ENCODE data around the gene ING5.

The ING5 gene

DNA sequence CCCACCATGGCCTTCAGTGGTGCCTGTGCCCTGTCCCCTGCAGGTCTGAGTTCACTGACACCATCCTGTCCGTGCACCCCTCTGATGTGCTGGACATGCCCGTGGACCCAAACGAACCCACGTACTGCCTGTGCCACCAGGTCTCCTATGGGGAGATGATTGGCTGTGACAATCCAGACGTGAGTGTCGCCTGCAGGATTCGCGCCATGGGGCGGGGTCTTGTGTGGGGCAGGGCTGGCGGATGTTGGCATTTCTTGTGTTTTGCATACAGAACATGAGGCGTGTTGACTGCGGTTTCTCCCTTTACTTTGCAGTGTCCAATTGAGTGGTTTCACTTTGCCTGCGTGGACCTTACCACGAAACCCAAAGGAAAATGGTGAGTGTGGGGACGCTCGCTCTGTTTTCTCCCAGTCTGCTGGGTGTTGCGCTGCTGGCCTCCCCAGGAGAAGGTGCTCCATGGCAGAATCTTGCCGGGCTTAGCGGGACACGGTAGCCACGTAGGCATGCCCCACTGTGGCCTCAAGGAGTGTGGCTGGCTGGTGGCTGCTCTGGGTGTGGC, 21.1 kb downstream of the ING5 start:
- TF ChIP-seq, protein P1, sequence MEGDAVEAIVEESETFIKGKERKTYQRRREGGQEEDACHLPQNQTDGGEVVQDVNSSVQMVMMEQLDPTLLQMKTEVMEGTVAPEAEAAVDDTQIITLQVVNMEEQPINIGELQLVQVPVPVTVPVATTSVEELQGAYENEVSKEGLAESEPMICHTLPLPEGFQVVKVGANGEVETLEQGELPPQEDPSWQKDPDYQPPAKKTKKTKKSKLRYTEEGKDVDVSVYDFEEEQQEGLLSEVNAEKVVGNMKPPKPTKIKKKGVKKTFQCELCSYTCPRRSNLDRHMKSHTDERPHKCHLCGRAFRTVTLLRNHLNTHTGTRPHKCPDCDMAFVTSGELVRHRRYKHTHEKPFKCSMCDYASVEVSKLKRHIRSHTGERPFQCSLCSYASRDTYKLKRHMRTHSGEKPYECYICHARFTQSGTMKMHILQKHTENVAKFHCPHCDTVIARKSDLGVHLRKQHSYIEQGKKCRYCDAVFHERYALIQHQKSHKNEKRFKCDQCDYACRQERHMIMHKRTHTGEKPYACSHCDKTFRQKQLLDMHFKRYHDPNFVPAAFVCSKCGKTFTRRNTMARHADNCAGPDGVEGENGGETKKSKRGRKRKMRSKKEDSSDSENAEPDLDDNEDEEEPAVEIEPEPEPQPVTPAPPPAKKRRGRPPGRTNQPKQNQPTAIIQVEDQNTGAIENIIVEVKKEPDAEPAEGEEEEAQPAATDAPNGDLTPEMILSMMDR (IDR thresholded peaks at IDR 0.05; ENCODE audit: low read length, missing control alignments), result no peak

DNA sequence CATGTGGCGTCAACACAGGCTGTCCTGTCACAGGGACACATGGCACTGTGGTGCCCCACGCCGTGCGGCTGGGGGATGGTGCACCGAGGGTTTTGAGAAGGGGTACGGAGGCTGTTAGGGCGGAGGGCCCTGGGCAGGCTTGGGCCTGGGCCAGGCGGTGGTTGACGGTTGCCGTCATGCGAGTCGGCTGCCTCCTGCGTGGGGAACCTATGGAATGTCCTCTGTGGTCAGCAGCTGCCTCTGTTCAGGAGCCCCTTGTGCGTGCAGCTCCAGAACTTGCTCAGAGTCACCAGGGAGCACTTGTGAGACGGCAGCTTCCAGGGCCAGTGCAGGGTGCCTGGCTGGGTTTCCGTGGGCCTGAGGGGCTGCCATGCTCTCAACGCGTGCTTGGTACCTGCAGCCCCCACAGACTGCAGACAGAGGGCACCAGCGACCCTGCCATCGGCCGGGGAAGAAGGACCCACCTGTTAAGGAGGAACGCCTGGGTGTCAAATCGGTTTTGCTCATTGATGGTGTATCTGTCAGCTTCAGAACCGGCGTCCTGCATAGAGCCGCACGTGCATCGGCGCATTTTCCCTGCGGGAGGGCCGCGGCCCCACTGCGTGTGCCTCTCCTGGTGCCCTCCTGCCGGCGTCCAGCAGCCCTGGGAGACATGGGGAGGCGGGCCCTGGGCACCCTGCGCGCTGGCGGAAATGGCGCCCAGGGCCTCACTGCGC, 22.6 kb downstream of the ING5 start:
- no peak overlapping the region for H3K4me3 ChIP-seq (replicated peaks; ENCODE audit: low read depth, low read length)
- TF ChIP-seq, protein P1 (IDR thresholded peaks at IDR 0.05; ENCODE audit: low read length, missing control alignments), result peak; percentile 7
- no peak for DNase-seq (ENCODE audit: low read depth)

More for the DNA sequence above, 21.1 kb downstream of the ING5 start:
- no peak for DNase-seq (ENCODE audit: low read depth)
- H3K4me3 ChIP-seq (replicated peaks; ENCODE audit: low read depth, low read length), result no peak overlapping the region

DNA sequence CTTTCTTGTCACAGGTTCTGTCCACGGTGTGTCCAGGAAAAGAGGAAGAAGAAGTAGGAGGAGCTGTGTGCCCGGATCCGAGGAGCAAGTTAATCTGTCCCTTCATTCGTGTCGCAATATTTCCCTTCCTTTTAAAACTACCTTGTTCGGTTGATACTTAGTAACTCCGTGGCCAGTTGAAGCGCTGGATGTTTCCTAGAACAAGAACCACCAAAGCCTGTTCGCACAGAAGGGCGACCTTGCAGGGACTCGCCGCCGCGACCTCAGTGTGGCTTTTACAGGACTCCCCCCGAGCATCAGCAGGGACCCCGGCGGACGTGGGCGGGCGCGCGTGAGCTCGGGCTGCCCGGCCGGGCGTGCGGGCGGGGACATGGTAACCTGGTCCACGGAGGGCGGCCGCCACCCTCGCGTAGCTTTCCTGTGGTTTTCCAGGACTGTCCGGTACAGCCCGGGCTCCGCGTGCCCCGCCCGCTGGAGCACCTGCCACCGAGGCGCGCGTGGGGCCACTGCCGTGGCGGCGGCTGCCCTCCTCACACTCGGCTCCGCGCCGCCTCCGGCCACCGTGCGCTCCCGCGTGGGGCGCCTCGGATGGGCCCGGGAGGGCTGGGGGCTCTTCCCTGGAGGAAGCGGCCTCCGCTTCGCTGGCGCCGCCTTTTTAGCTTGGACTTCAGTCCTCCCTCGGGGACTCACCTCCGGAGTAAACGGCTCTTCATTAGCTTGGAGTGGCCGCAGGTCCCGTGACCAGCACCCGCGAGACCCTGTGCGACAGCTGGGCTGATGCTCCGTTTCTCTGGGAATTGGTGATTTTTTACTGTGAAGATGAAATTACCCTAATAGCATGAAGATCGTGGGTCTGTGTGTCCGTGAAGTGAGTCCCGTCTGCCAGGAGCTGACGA, 23.4 kb downstream of the ING5 start:
- no peak for DNase-seq (ENCODE audit: low read depth)
- no peak overlapping the region for H3K4me3 ChIP-seq (replicated peaks; ENCODE audit: low read depth, low read length)
- TF ChIP-seq, protein P1 (IDR thresholded peaks at IDR 0.05; ENCODE audit: low read length, missing control alignments), result no peak

DNA sequence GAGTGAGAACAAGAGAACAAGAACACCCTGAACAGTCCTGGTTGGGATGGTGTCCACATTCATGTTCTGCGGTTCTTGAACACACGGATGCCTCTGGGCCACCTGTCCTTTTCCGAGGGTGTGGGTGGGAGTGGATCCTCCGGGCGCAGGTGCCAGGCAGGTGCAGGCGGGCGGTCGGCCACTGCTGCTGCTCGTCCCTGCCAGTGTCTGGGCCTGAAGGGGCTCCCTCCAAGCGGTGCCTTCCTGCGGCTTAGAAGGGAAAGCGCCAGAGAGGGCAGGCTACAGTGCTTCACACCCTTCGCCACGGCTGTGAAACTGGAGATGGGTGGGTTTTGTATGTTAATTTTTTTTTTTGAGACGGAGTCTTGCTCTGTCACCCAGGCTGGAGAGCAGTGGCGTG, 24.6 kb downstream of the ING5 start:
- no peak for DNase-seq (ENCODE audit: low read depth)
- TF ChIP-seq, protein P1 (IDR thresholded peaks at IDR 0.05; ENCODE audit: low read length, missing control alignments), result no peak

DNA sequence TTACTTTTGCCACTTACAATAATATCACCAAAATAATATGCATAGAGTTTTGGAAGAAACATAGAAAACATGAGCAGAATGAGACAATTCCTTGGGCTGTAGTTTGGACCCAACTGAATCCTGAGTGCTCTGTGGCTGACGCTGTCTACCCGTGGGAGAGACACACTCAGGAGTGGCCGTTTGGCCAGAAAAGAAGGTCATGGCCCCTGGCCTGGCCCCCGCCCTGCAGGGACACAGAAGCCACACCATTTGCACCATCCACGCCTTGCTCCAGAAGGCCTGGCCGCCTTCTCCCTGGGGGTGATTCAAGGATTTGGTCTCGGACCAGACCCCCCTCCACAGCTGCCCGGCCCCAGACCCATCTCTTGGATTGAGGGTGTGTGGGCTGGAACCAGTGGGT, 26.2 kb downstream of the ING5 start:
- no peak for DNase-seq (ENCODE audit: low read depth)
- H3K4me3 ChIP-seq (replicated peaks; ENCODE audit: low read depth, low read length), result no peak overlapping the region
- TF ChIP-seq, protein P1 (IDR thresholded peaks at IDR 0.05; ENCODE audit: low read length, missing control alignments), result no peak

More for the DNA sequence above, 24.6 kb downstream of the ING5 start:
- no peak overlapping the region for H3K4me3 ChIP-seq (replicated peaks; ENCODE audit: low read depth, low read length)

DNA sequence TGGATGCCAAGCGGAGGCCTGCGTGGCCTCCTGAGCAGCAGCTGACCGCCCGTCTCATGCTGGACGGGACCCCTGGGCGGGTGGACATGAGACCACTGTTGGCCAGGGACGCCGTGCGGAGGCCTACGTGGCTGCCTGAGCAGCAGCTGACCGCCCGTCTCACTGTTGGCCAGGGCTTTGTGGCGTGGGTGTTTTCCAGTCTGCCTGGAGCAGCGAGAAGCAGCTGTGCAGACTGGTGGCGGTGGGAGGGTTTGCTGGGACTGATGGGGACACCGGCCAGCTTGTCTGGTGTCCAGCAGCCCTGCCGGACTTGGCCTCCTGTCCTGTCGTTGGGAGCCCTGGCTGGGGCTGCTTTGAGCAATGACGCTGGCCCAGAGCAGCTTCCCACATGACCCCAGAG, 26.8 kb downstream of the ING5 start:
- TF ChIP-seq, protein P1 (IDR thresholded peaks at IDR 0.05; ENCODE audit: low read length, missing control alignments), result no peak
- no peak overlapping the region for H3K4me3 ChIP-seq (replicated peaks; ENCODE audit: low read depth, low read length)
- DNase-seq (ENCODE audit: low read depth), result no peak

Data from fibroblast of pulmonary artery (primary cell).